Measurements from ENCODE around the gene SPCS1. TPM values are rescaled to one million over a fixed set of nuclear protein-coding genes. Genes with fewer than 3 reads are reported as not detected.

Gene SPCS1
- total RNA-seq, 2 donors from 2014 or later = 33.0 to 59.9 TPM

DNA sequence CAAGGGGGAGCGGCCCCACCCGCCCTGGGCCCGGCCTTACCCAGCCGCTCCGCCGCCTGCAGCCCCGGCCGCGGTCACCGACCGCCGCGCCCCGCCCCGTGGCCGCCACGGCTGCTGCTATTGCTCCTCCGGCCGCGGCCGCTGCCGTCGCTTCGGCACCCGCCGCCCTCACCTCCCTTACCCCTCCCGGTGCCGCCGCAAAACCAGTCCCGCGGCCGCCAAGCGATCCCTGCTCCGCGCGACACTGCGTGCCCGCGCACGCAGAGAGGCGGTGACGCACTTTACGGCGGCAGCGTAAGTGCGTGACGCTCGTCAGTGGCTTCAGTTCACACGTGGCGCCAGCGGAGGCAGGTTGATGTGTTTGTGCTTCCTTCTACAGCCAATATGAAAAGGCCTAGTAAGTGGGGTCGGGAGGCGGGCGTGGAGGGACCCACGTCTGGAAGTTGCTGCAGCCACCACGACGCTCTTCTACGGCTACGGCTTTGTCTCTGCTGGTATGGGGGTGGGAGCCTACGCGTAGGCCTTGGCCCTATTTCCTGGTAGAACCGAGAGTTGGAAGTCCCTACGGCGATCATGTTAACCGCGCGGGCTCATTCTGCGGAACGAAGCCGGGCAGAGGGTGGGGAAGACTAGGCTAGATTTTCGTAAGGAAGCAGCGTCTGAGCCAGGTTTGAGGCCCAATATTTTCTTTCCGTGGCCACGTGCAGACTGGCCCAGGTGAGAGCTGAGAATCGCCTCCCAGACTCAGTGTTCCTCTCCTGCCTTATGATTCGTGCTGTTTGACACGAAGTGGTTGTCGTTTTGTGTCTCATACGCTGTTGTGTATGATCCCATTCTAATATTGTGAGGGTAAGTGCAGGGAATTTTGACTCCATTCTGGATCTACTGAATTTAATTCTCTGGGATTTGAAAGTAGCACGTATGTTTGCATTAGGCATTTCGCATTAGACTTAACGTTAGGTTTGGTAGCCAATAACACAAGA is 19.9 kb upstream of the SPCS1 start, which contains the start of the genes GNL3 and PBRM1:
GNL3 (plus strand) TSS at position 324 of the 983 bp plus-strand sequence; CDS start at position 385, 61 bp downstream.
PBRM1 (minus strand) TSS at position 205 of the 983 bp plus-strand sequence.
- 0% methylated on average over 31 to 63 of the region's 82 CpGs for WGBS, 2 donors

DNA sequence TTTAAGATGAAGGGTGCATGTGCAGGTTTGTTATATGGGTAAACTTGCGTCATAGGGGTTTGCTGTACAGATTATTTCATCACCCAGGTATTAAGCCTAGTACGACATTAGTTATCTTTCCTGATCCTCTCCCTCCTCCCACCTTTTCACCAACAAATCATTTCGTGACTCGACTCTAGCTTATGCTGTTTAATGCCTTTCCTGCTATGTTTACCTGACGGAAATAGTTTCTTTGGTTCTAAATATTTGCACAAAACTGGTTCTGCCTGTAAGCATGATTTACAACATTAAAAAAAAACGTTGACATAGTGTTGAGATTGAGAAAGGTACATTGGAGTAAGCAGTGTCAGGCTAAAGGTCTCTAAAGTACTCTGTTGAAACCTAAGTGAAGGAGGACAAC is 17.6 kb upstream of the SPCS1 start:
- DNase-seq (no peak), ATAC-seq (no peak)
- TF ChIP-seq, protein P1, sequence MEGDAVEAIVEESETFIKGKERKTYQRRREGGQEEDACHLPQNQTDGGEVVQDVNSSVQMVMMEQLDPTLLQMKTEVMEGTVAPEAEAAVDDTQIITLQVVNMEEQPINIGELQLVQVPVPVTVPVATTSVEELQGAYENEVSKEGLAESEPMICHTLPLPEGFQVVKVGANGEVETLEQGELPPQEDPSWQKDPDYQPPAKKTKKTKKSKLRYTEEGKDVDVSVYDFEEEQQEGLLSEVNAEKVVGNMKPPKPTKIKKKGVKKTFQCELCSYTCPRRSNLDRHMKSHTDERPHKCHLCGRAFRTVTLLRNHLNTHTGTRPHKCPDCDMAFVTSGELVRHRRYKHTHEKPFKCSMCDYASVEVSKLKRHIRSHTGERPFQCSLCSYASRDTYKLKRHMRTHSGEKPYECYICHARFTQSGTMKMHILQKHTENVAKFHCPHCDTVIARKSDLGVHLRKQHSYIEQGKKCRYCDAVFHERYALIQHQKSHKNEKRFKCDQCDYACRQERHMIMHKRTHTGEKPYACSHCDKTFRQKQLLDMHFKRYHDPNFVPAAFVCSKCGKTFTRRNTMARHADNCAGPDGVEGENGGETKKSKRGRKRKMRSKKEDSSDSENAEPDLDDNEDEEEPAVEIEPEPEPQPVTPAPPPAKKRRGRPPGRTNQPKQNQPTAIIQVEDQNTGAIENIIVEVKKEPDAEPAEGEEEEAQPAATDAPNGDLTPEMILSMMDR (IDR thresholded peaks at IDR 0.05) = no peak
- no peak for TF ChIP-seq POLR2A (IDR thresholded peaks at IDR 0.05)
- intact Hi-C loops (cut with DNase I) = no loop called here
- H3K27ac ChIP-seq = peak overlapping the region in 3 of 4 donors; percentile 4 to 98 (median 42)
- no peaks in the 10 kb centered on the region for H3K27me3 ChIP-seq
- H3K4me3 ChIP-seq = no peak overlapping the region
- WGBS, 2 donors = 9 to 18% methylated on average over 6 of the region's 6 CpGs
- no peaks in the 10 kb centered on the region for H3K9me3 ChIP-seq
- peaks cover 25 to 26% of the 10 kb centered on the region in 2 donors for H3K36me3 ChIP-seq (replicated peaks in 1 of 2; ENCODE audit: insufficient read depth in 1 of 2, low read depth in 2 of 2)
- H3K4me1 ChIP-seq = peaks cover 54% of the 10 kb centered on the region

More for the DNA sequence above, 19.9 kb upstream of the SPCS1 start, which contains the start of the genes GNL3 and PBRM1:
- peaks cover 0 to 4% (median 0%) of the 10 kb centered on the region in 3 donors for H3K9me3 ChIP-seq
- H3K27me3 ChIP-seq = no peaks in the 10 kb centered on the region
- H3K4me1 ChIP-seq = peaks cover 70% of the 10 kb centered on the region
- peak; percentile 94 to 96 (median 95) for DNase-seq
- intact Hi-C loops (cut with DNase I) = no loop called here
- peak; percentile 96 for ATAC-seq
- H3K36me3 ChIP-seq (replicated peaks in 1 of 2; ENCODE audit: insufficient read depth in 1 of 2, low read depth in 2 of 2) = peaks cover 16 to 17% of the 10 kb centered on the region in 2 donors
- TF ChIP-seq, protein P1 (IDR thresholded peaks at IDR 0.05) = peak in 1 of 7 experiments; percentile 5
- peak; percentile 83 to 92 (median 91) for TF ChIP-seq POLR2A (IDR thresholded peaks at IDR 0.05)
- peak within 1 kb of the TSS; percentile 73 to 88 for H3K4me3 ChIP-seq
- peak within 1 kb of the TSS; percentile 96 to 99 (median 98) for H3K27ac ChIP-seq

DNA sequence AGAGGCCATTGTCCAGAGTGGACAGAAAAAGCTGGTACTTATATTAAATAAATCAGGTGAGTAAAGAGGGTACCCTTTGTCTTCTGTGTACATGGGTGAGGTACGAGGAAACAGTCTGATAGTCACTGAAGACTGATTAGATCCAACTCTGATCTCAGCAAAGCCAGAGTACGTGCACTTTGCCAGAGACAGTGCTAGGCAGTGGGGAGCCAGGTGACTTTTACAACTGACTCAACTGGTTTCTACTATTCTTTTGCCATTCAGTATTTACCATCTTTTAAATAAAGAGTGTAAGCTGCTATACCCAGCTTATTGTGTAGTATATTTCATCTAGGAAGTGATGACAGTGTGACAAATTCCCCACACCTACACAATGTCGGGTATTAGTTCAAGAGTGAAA is 16.8 kb upstream of the SPCS1 start:
- DNase-seq = no peak
- no peaks in the 10 kb centered on the region for H3K27me3 ChIP-seq
- no peak for TF ChIP-seq POLR2A (IDR thresholded peaks at IDR 0.05)
- H3K36me3 ChIP-seq (replicated peaks in 1 of 2; ENCODE audit: insufficient read depth in 1 of 2, low read depth in 2 of 2) = peaks cover 28 to 33% of the 10 kb centered on the region in 2 donors
- 44 to 49% methylated on average over 3 of the region's 3 CpGs for WGBS, 2 donors
- intact Hi-C loops (cut with DNase I) = no loop called here
- peak overlapping the region in 2 of 4 donors; percentile 42 to 98 for H3K27ac ChIP-seq
- H3K9me3 ChIP-seq = no peaks in the 10 kb centered on the region
- H3K4me1 ChIP-seq = peaks cover 45% of the 10 kb centered on the region
- no peak for ATAC-seq
- no peak overlapping the region for H3K4me3 ChIP-seq

DNA sequence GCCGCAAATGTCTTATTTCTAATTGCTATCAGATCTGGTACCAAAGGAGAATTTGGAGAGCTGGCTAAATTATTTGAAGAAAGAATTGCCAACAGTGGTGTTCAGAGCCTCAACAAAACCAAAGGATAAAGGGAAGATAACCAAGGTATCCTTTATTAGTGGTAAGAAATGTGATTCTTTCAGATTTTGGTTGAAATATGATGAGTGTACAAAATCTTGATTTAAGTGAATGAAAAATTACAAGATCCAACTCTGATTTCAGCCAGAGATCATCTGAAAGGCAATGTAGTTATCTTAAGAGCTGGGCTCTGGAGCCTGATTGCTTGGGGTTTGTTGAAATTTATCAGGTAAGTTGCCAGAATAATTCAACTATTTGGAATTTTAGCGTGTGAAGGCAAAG is 15.3 kb upstream of the SPCS1 start:
- no peak for DNase-seq
- Histone ChIP-seq H3K27me3 (no peaks in the 10 kb centered on the region), H3K4me3 (no peak overlapping the region), H3K36me3 (replicated peaks in 1 of 2; ENCODE audit: insufficient read depth in 1 of 2, low read depth in 2 of 2) (peaks cover 28 to 39% of the 10 kb centered on the region in 2 donors), H3K4me1 (peaks cover 38% of the 10 kb centered on the region), H3K27ac (no peak overlapping the region), H3K9me3 (no peaks in the 10 kb centered on the region)
- ATAC-seq = no peak
- TF ChIP-seq, protein P1 (IDR thresholded peaks at IDR 0.05) = no peak
- no peak for TF ChIP-seq POLR2A (IDR thresholded peaks at IDR 0.05)
- intact Hi-C loops (cut with DNase I) = no loop called here
- 78% methylated on average over 2 of the region's 2 CpGs for WGBS, 2 donors

DNA sequence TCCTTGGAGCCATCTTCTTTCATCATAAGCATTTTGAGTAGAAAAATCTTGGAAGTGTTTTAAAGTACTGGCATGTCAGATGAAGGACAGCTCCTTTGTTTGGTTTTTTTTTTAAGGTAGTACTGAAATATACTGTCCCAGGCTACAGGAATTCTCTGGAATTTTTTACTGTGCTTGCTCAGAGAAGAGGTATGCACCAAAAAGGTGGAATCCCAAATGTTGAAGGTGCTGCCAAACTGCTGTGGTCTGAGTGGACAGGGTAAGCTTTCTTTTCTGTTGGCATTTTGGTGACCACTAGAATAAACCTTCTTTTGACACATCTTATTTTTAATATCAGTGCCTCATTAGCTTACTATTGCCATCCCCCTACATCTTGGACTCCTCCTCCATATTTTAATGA is 12.8 kb upstream of the SPCS1 start:
- no peaks in the 10 kb centered on the region for H3K9me3 ChIP-seq
- H3K4me3 ChIP-seq = no peak overlapping the region
- intact Hi-C loops (cut with DNase I) = no loop called here
- no peak overlapping the region for H3K27ac ChIP-seq
- H3K27me3 ChIP-seq = no peaks in the 10 kb centered on the region
- ATAC-seq (no peak), DNase-seq (no peak)
- H3K4me1 ChIP-seq = peaks cover 21% of the 10 kb centered on the region
- H3K36me3 ChIP-seq (replicated peaks in 1 of 2; ENCODE audit: insufficient read depth in 1 of 2, low read depth in 2 of 2) = peaks cover 28 to 52% of the 10 kb centered on the region in 2 donors
- no peak for TF ChIP-seq POLR2A (IDR thresholded peaks at IDR 0.05)
- TF ChIP-seq, protein P1 (IDR thresholded peaks at IDR 0.05) = no peak
